Measurements from ENCODE around the gene NEAT1.

The NEAT1 gene

DNA sequence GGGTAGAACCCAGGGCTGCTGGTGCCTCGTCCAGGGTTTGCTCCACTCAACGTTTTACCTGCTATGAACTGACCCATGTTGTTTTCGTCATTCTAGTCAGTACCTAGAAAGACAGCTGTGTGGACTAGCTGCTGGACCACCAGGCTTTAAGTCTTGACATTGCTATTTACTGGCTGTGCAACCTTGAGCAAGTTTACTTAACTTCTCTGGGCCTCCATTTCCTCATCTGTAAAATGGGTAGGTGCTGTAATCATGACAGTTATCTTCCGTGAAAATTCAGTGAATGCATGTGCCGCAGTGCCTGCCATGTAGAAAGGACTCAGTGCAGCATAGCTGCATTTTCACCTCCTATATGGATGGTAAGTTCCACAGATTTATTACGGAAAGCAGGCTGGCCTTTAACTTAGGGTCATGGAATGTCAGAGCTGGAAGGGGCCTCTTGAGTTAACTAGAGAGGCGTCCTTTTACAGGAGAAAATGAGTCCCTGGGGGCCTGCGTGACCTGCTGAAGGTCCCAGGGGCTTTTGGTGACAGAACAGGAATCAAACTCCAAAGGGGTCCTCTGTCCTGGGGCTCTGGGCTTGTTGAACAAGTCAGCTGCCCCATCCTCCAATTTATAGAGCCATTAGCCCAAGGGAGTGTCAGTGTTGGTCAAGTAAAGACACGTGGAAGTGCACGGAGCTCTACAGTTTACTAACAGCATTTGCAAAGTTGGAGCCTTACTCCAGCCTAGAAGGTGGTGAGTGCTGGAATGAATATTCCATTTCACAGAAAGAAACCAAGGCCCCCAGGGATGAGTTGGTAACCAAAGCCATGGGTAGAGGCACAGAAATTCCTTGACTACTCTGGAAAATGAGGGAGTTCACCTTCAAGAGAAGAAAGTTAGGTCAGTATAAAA is 64.2 kb downstream of the NEAT1 start:
- Histone ChIP-seq H2BK12ac (ENCODE audit: low read length) (peak overlapping the region; percentile 24), H3K18ac (ENCODE audit: low read length) (peak overlapping the region; percentile 54), H2AK5ac (ENCODE audit: low read depth, low read length) (peak overlapping the region; percentile 64), H3K14ac (ENCODE audit: low read length) (no peak overlapping the region), H3K27ac (replicated peaks; ENCODE audit: low read length) (peak overlapping the region; percentile 86), H3K79me1 (ENCODE audit: low read depth, low read length) (peaks cover 4% of the 10 kb centered on the region), H3K27me3 (ENCODE audit: control insufficient read depth in 3 of 3, insufficient read depth in 3 of 3, low read depth in 1 of 3, low read length in 3 of 3) (no peaks in the 10 kb centered on the region), H4K8ac (ENCODE audit: low read depth, low read length) (no peak overlapping the region), H4K91ac (ENCODE audit: low read depth, low read length, poor library complexity) (no peak overlapping the region), H3K4me2 (ENCODE audit: insufficient read depth, low read length, poor library complexity, severe bottlenecking) (peak overlapping the region; percentile 23), H3K4ac (ENCODE audit: low read length) (no peak overlapping the region), H3K9me3 (replicated peaks in 1 of 2; ENCODE audit: control insufficient read depth in 2 of 2, insufficient read depth in 1 of 2, low read depth in 1 of 2, low read length in 2 of 2) (no peaks in the 10 kb centered on the region), H3K9ac (ENCODE audit: low read depth, low read length, poor library complexity) (no peak overlapping the region), H2BK5ac (ENCODE audit: low read length) (peak overlapping the region; percentile 66), H3K36me3 (replicated peaks in 1 of 2; ENCODE audit: control insufficient read depth in 2 of 2, insufficient read depth in 2 of 2, low read length in 2 of 2) (no peaks in the 10 kb centered on the region), H2BK120ac (ENCODE audit: low read depth, low read length) (no peak overlapping the region), H3K4me1 (ENCODE audit: control insufficient read depth in 2 of 2, insufficient read depth in 1 of 2, low read depth in 1 of 2, low read length in 2 of 2) (peaks cover 50 to 55% of the 10 kb centered on the region in 2 donors), H2BK15ac (ENCODE audit: low read length) (peak overlapping the region; percentile 32), H2AFZ (ENCODE audit: low read length) (no peak overlapping the region), H3K4me3 (ENCODE audit: low read length in 2 of 2) (peak overlapping the region in 1 of 2 donors; percentile 15), H3K23ac (ENCODE audit: low read depth, low read length, poor library complexity) (no peak overlapping the region)
- no peak for DNase-seq (ENCODE audit: low spot score)
- WGBS, 2 donors (ENCODE audit: extremely low coverage in 2 of 2, insufficient read length in 2 of 2, insufficient replicate concordance in 1 of 2) = no CpG with 5 or more reads among the region's 10 CpGs

DNA sequence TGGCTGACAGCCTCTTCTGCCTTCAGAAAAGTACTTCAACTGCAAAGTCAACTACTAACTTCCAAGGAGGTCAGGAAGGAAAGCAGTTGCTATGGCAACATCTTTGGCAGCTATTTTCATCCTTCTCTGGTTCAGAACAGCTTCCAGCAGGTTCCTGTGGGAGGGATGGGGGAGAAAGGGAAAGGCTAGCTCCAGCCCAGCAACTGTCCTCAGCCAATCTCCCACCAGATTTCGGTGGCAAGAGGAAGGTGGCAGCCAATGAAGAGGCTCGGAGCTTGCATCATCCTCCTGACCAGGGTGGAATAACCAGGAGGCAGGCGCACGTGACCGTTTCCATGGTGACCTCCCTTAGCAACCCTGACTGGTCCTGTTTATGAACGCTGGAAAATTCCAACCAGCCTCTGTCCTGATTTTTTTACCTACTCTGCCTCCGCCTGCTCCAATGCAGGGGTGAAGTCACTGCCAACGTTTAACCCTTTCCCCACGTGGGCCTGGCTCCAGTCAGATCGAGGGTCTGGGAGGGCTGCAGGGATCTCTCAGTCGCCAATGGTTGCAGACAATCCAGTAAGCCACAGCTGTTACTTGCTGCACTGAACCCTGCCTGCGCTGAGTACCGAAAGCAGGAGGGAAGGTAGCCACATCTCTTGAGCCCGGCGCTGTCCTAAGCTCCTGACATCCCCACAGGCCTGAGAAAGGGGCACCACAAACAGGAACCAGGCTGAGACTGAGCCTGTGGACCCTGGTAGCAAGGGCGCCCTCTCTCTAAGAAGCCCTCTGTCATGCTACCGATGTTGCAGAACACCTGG is 65.1 kb downstream of the NEAT1 start:
- Histone ChIP-seq H3K27me3 (ENCODE audit: control insufficient read depth in 3 of 3, insufficient read depth in 3 of 3, low read depth in 1 of 3, low read length in 3 of 3) (no peaks in the 10 kb centered on the region), H3K4me2 (ENCODE audit: insufficient read depth, low read length, poor library complexity, severe bottlenecking) (peak overlapping the region; percentile 70), H3K36me3 (replicated peaks in 1 of 2; ENCODE audit: control insufficient read depth in 2 of 2, insufficient read depth in 2 of 2, low read length in 2 of 2) (no peaks in the 10 kb centered on the region), H3K27ac (replicated peaks; ENCODE audit: low read length) (peak overlapping the region; percentile 94), H3K18ac (ENCODE audit: low read length) (peak overlapping the region; percentile 57), H4K8ac (ENCODE audit: low read depth, low read length) (no peak overlapping the region), H3K79me1 (ENCODE audit: low read depth, low read length) (peaks cover 4% of the 10 kb centered on the region), H2BK15ac (ENCODE audit: low read length) (peak overlapping the region; percentile 70), H3K4me3 (ENCODE audit: low read length in 2 of 2) (peak overlapping the region; percentile 43 to 46), H3K9me3 (replicated peaks in 1 of 2; ENCODE audit: control insufficient read depth in 2 of 2, insufficient read depth in 1 of 2, low read depth in 1 of 2, low read length in 2 of 2) (no peaks in the 10 kb centered on the region), H4K91ac (ENCODE audit: low read depth, low read length, poor library complexity) (peak overlapping the region; percentile 8), H2AFZ (ENCODE audit: low read length) (peak overlapping the region; percentile 32), H2BK12ac (ENCODE audit: low read length) (peak overlapping the region; percentile 64), H3K4me1 (ENCODE audit: control insufficient read depth in 2 of 2, insufficient read depth in 1 of 2, low read depth in 1 of 2, low read length in 2 of 2) (peaks cover 58 to 64% of the 10 kb centered on the region in 2 donors), H3K4ac (ENCODE audit: low read length) (peak overlapping the region; percentile 2), H3K9ac (ENCODE audit: low read depth, low read length, poor library complexity) (peak overlapping the region; percentile 27), H2AK5ac (ENCODE audit: low read depth, low read length) (peak overlapping the region; percentile 85), H3K14ac (ENCODE audit: low read length) (no peak overlapping the region), H3K23ac (ENCODE audit: low read depth, low read length, poor library complexity) (no peak overlapping the region), H2BK120ac (ENCODE audit: low read depth, low read length) (peak overlapping the region; percentile 38), H2BK5ac (ENCODE audit: low read length) (peak overlapping the region; percentile 92)
- no CpG with 5 or more reads among the region's 17 CpGs for WGBS, 2 donors (ENCODE audit: extremely low coverage in 2 of 2, insufficient read length in 2 of 2, insufficient replicate concordance in 1 of 2)
- DNase-seq (ENCODE audit: low spot score) = peak; percentile 99

DNA sequence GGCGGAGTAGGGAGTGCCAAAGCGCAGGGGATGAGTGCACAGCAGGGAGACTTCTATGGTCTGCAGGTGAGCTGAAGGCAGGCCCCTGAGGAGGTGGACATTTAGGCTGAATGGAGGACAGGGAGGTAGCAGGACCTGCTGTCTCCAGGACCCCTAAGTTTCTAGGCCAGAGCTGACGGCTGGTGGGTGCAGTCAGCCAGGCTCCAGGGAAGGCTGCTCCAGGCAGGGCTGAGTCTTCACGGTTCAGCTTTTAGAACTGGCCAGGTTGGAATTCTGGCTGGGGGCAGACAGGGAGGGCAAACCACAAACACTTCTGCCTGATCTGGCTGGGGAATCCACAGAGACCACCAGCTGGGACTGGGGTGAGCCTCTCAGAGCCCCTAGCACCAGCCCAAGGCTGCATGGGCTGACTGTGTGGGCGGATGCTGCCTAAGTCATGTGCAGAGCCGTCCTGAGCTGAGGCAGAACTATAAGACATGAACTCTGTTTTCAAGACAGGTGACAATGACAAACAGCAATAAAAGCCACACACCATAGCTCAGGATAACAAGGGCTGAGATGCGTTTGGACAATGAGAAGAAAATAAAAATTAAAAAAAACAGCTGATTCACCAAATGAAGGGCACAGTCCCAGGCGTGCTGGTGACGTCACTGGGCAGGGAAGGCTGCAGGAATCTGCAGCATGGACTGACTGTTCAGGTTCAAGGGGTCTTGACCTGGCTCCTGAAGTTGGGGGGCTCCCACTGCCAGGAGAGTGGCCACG is 65.9 kb downstream of the NEAT1 start:
- peak overlapping the region; percentile 92 for H2BK5ac ChIP-seq (ENCODE audit: low read length)
- peak overlapping the region; percentile 85 for H2AK5ac ChIP-seq (ENCODE audit: low read depth, low read length)
- no peak for DNase-seq (ENCODE audit: low spot score)
- H3K79me1 ChIP-seq (ENCODE audit: low read depth, low read length) = peaks cover 4% of the 10 kb centered on the region
- peaks cover 62 to 72% of the 10 kb centered on the region in 2 donors for H3K4me1 ChIP-seq (ENCODE audit: control insufficient read depth in 2 of 2, insufficient read depth in 1 of 2, low read depth in 1 of 2, low read length in 2 of 2)
- no peak overlapping the region for H3K14ac ChIP-seq (ENCODE audit: low read length)
- peak overlapping the region; percentile 94 for H3K27ac ChIP-seq (replicated peaks; ENCODE audit: low read length)
- no CpG with 5 or more reads among the region's 10 CpGs for WGBS, 2 donors (ENCODE audit: extremely low coverage in 2 of 2, insufficient read length in 2 of 2, insufficient replicate concordance in 1 of 2)
- no peak overlapping the region for H4K8ac ChIP-seq (ENCODE audit: low read depth, low read length)
- H2BK15ac ChIP-seq (ENCODE audit: low read length) = peak overlapping the region; percentile 70
- peak overlapping the region; percentile 38 for H2BK120ac ChIP-seq (ENCODE audit: low read depth, low read length)
- H3K4me3 ChIP-seq (ENCODE audit: low read length in 2 of 2) = peak overlapping the region; percentile 43 to 46
- H3K36me3 ChIP-seq (replicated peaks in 1 of 2; ENCODE audit: control insufficient read depth in 2 of 2, insufficient read depth in 2 of 2, low read length in 2 of 2) = no peaks in the 10 kb centered on the region
- H3K23ac ChIP-seq (ENCODE audit: low read depth, low read length, poor library complexity) = peak overlapping the region; percentile 0
- H3K4me2 ChIP-seq (ENCODE audit: insufficient read depth, low read length, poor library complexity, severe bottlenecking) = peak overlapping the region; percentile 70
- no peaks in the 10 kb centered on the region for H3K9me3 ChIP-seq (replicated peaks in 1 of 2; ENCODE audit: control insufficient read depth in 2 of 2, insufficient read depth in 1 of 2, low read depth in 1 of 2, low read length in 2 of 2)
- H3K27me3 ChIP-seq (ENCODE audit: control insufficient read depth in 3 of 3, insufficient read depth in 3 of 3, low read depth in 1 of 3, low read length in 3 of 3) = no peaks in the 10 kb centered on the region
- peak overlapping the region; percentile 2 for H3K4ac ChIP-seq (ENCODE audit: low read length)
- H3K9ac ChIP-seq (ENCODE audit: low read depth, low read length, poor library complexity) = peak overlapping the region; percentile 27
- peak overlapping the region; percentile 92 for H3K18ac ChIP-seq (ENCODE audit: low read length)
- peak overlapping the region; percentile 64 for H2BK12ac ChIP-seq (ENCODE audit: low read length)
- H4K91ac ChIP-seq (ENCODE audit: low read depth, low read length, poor library complexity) = peak overlapping the region; percentile 8
- no peak overlapping the region for H2AFZ ChIP-seq (ENCODE audit: low read length)

Data from neuronal stem cell (in vitro differentiated cells).